CD14-positive monocyte (primary cell): ENCODE measurements around the gene XXYLT1. TPM values are rescaled to one million over a fixed set of nuclear protein-coding genes. Genes with fewer than 3 reads are reported as not detected.

ENCODE experiments used
- DNase-seq, 3 donors: peaks; one replicate each; pipeline ENCODE4 v3.0.0-alpha.2; 2011 to 2022
- H2AFZ ChIP-seq: 2 replicates; pipeline ENCODE4 v1.6.0; 2012; ENCODE audit warnings: mild to moderate bottlenecking, low read depth, low read length, inconsistent platforms; ENCODE audit not compliant: insufficient read depth, poor library complexity, severe bottlenecking
- H3K27ac ChIP-seq, 2 donors: 1 replicate in 1 of 2; 2 replicates in 1 of 2; pipeline ENCODE4 v1.5.1; 2012 to 2013; ENCODE audit warnings: low read length in 2 of 2, control low read depth in 1 of 2, inconsistent platforms in 1 of 2, low read depth in 1 of 2, mild to moderate bottlenecking in 1 of 2
- H3K27me3 ChIP-seq, 2 donors: one replicate each; pipeline versions ENCODE4 v1.6.0 to v1.6.1; 2011 to 2013; ENCODE audit warnings: low read length in 2 of 2; ENCODE audit not compliant: control insufficient read depth in 2 of 2, insufficient read depth in 2 of 2
- H3K36me3 ChIP-seq, 2 donors: replicated peaks in 1 of 2; 1 replicate in 1 of 2; 2 replicates in 1 of 2; pipeline versions ENCODE4 v1.5.1 to v1.6.1; 2012 to 2013; ENCODE audit warnings: low read length in 2 of 2, control low read depth in 1 of 2, inconsistent platforms in 1 of 2, mild to moderate bottlenecking in 1 of 2; ENCODE audit not compliant: insufficient read depth in 2 of 2, control insufficient read depth in 1 of 2
- H3K4me1 ChIP-seq, 2 donors: 1 replicate in 1 of 2; 2 replicates in 1 of 2; pipeline versions ENCODE4 v1.5.1 to v1.6.1; 2012 to 2013; ENCODE audit warnings: low read length in 2 of 2, control low read depth in 1 of 2, inconsistent platforms in 1 of 2, mild to moderate bottlenecking in 1 of 2, moderate library complexity in 1 of 2; ENCODE audit not compliant: insufficient read depth in 2 of 2, control insufficient read depth in 1 of 2
- H3K4me2 ChIP-seq: replicated peaks from 2 replicates; pipeline ENCODE3; 2012; ENCODE audit warnings: low read length, moderate library complexity, mild to moderate bottlenecking; ENCODE audit not compliant: poor library complexity, severe bottlenecking; ENCODE audit errors: extremely low read depth
- H3K4me3 ChIP-seq, 3 experiments: fragments of 200-600 bp in 1 of 3; sonication (generic) in 1 of 3; replicated peaks in 1 of 3; 1 replicate in 2 of 3; 2 replicates in 1 of 3; pipeline ENCODE4 v1.5.1; 2011 to 2013; ENCODE audit warnings: low read length in 3 of 3, mild to moderate bottlenecking in 3 of 3, control low read depth in 2 of 3, low read depth in 2 of 3, inconsistent platforms in 1 of 3, moderate library complexity in 1 of 3
- H3K79me2 ChIP-seq: 2 replicates; pipeline ENCODE4 v1.6.0; 2012; ENCODE audit warnings: mild to moderate bottlenecking, control low read depth, inconsistent platforms, low read length, moderate library complexity; ENCODE audit not compliant: insufficient read depth
- H3K9ac ChIP-seq: 2 replicates; pipeline ENCODE4 v1.6.0; 2017; ENCODE audit warnings: low read length, mild to moderate bottlenecking; ENCODE audit not compliant: insufficient read depth, poor library complexity, severe bottlenecking
- H3K9me3 ChIP-seq, 2 donors: replicated peaks in 1 of 2; 1 replicate in 1 of 2; 2 replicates in 1 of 2; pipeline versions ENCODE4 v1.5.1 to v1.6.1; 2012 to 2013; ENCODE audit warnings: low read length in 2 of 2, control low read depth in 1 of 2; ENCODE audit not compliant: control insufficient read depth in 1 of 2, insufficient read depth in 1 of 2
- H4K20me1 ChIP-seq: 2 replicates; pipeline ENCODE4 v1.6.0; 2012; ENCODE audit warnings: mild to moderate bottlenecking, low read length, control low read depth, moderate library complexity; ENCODE audit not compliant: insufficient read depth
- H3K27ac Mint-ChIP-seq, 7 donors: one replicate each; pipeline ENCODE4 v1.8.0; 2020; ENCODE audit warnings: mild to moderate bottlenecking in 7 of 7, mixed read lengths in 7 of 7, moderate library complexity in 6 of 7, inconsistent platforms in 2 of 7
- H3K27me3 Mint-ChIP-seq, 3 donors: one replicate each; pipeline ENCODE4 v1.8.0; 2021 to 2022; ENCODE audit warnings: low read depth in 3 of 3, mild to moderate bottlenecking in 3 of 3, mixed read lengths in 3 of 3, moderate library complexity in 3 of 3, inconsistent platforms in 1 of 3
- H3K36me3 Mint-ChIP-seq, 2 donors: one replicate each; pipeline ENCODE4 v1.8.0; 2020; ENCODE audit warnings: mixed read lengths in 2 of 2, inconsistent platforms in 1 of 2, mild to moderate bottlenecking in 1 of 2
- H3K4me1 Mint-ChIP-seq: one replicate; pipeline ENCODE4 v1.8.0; 2020; ENCODE audit warnings: mild to moderate bottlenecking, mixed read lengths
- H3K4me3 Mint-ChIP-seq, 2 donors: one replicate each; pipeline ENCODE4 v1.8.0; 2020; ENCODE audit warnings: mild to moderate bottlenecking in 2 of 2, mixed read lengths in 2 of 2, moderate library complexity in 1 of 2
- H3K9me3 Mint-ChIP-seq, 7 donors: one replicate each; pipeline ENCODE4 v1.8.0; 2020 to 2022; ENCODE audit warnings: mixed read lengths in 7 of 7, mild to moderate bottlenecking in 6 of 7, moderate library complexity in 6 of 7, inconsistent platforms in 2 of 7
- CTCF ChIP-seq: fragments of 200-600 bp; IDR thresholded peaks from one replicate; pipeline ENCODE4 v1.8.0; 2022; ENCODE audit warnings: antibody characterized with exemption, mild to moderate bottlenecking
- whole genome bisulfite sequencing: methylation state at CpG from one replicate; pipeline ENCODE4 v1.1.5; 2013; ENCODE audit warnings: missing lambda C conversion rate; ENCODE audit not compliant: insufficient coverage; 5-methylcytosine and 5-hydroxymethylcytosine counted together
- intact Hi-C, 2 donors: fragments of 100-400 bp; cut with micrococcal nuclease; formaldehyde crosslinking; loops; one replicate each; pipeline versions ENCODE4 v1.15.0 to v1.15.1; 2023
- polyA plus RNA-seq, 3 donors: library from polyadenylated mRNA; depleted of rRNA in 1 of 3; unstranded in 2 of 3; stranded (reverse) in 1 of 3; fragments of 300-500 nt in 2 of 3; fragments of >200 nt in 1 of 3; fragmentation: Illumina TruSeq in 2 of 3; gene quantifications; 1 replicate in 2 of 3; 2 replicates in 1 of 3; pipeline ENCODE4 v1.2.3, GENCODE V29; 2012 to 2021

The XXYLT1 gene
- polyA plus RNA-seq, 3 donors = 11.8 to 13.5 (median 13.2) TPM

GRCh38 chr3:195139876-195140240 is 131.1 kb downstream of the XXYLT1 start:
- H3K9ac ChIP-seq = no peak overlapping the region
- peaks cover 9 to 11% of the 10 kb centered on the region in 2 donors for H3K9me3 ChIP-seq
- H3K9me3 Mint-ChIP-seq = peaks cover 8 to 13% (median 11%) of the 10 kb centered on the region in 7 donors
- H3K4me1 ChIP-seq = peaks cover 5 to 18% of the 10 kb centered on the region in 2 donors
- no peaks in the 10 kb centered on the region for H3K79me2 ChIP-seq
- H3K27me3 Mint-ChIP-seq = peaks cover 0 to 1% (median 0%) of the 10 kb centered on the region in 3 donors
- H3K27me3 ChIP-seq = no peaks in the 10 kb centered on the region
- peaks cover 0 to 12% of the 10 kb centered on the region in 2 donors for H3K36me3 ChIP-seq
- H3K4me1 Mint-ChIP-seq = peaks cover 19% of the 10 kb centered on the region
- no peak overlapping the region for H3K4me3 Mint-ChIP-seq
- no peak overlapping the region for H3K27ac Mint-ChIP-seq
- 95% methylated on average over 3 of the region's 4 CpGs for WGBS
- intact Hi-C loops = no loop called here
- TF ChIP-seq CTCF = no peak
- no peak overlapping the region for H3K27ac ChIP-seq
- H3K4me3 ChIP-seq = no peak overlapping the region
- H3K36me3 Mint-ChIP-seq = peaks cover 23 to 28% of the 10 kb centered on the region in 2 donors
- no peak for DNase-seq
- H4K20me1 ChIP-seq = peaks cover 5% of the 10 kb centered on the region
- no peak overlapping the region for H2AFZ ChIP-seq
- no peak overlapping the region for H3K4me2 ChIP-seq

- DNase-seq = no peak
- Histone ChIP-seq H3K79me2 (no peaks in the 10 kb centered on the region), H3K9me3 (peaks cover 9 to 11% of the 10 kb centered on the region in 2 donors), H3K4me3 (no peak overlapping the region), H3K36me3 (peaks cover 0 to 12% of the 10 kb centered on the region in 2 donors), H2AFZ (no peak overlapping the region), H3K4me1 (peaks cover 2 to 15% of the 10 kb centered on the region in 2 donors), H3K4me2 (no peak overlapping the region), H4K20me1 (peaks cover 5% of the 10 kb centered on the region), H3K9ac (no peak overlapping the region), H3K27ac (no peak overlapping the region), H3K27me3 (no peaks in the 10 kb centered on the region)
- Mint-ChIP-seq H3K4me3 (no peak overlapping the region), H3K27ac (no peak overlapping the region), H3K27me3 (peaks cover 0 to 1% (median 0%) of the 10 kb centered on the region in 3 donors), H3K36me3 (peaks cover 27 to 29% of the 10 kb centered on the region in 2 donors), H3K4me1 (peaks cover 14% of the 10 kb centered on the region), H3K9me3 (peaks cover 8 to 13% (median 11%) of the 10 kb centered on the region in 7 donors)
- WGBS = 42% methylated on average over 10 of the region's 13 CpGs
- intact Hi-C loops = no loop called here
- TF ChIP-seq CTCF = no peak
These were observed 131.7 kb downstream of the XXYLT1 start for GRCh38 chr3:195139091-195139875.
